Sciatic nerve (tissue), 2 donors: ENCODE data around the gene PRDM13. TPM values are rescaled to one million over a fixed set of nuclear protein-coding genes. Genes with fewer than 3 reads are reported as not detected.
A peak's percentile ranks its signal among the peaks of the same experiment; 100 is the strongest.

Experiments used
- ATAC-seq: fragments of 200-7000 bp; cut with Tn5 transposase; one replicate; pipeline ENCODE4 v1.9.1; 2020; ENCODE audit warnings: mild to moderate bottlenecking, moderate library complexity
- DNase-seq: peaks from one replicate; pipeline ENCODE4 v3.0.0-alpha.2; 2020; ENCODE audit warnings: low spot score
- intact Hi-C: fragments of 100-400 bp; cut with DNase I; formaldehyde crosslinking; loops from one replicate; pipeline ENCODE4 v1.14.2; 2022
- total RNA-seq: library from RNA; stranded (reverse); fragmentation: NEBNext Ultra II Directional; extraction: Animal tissue kit (Norgen Biotek cat#: 25700); gene quantifications from one replicate; pipeline ENCODE4 v1.2.1, GENCODE V29; 2021
- donor health status: DM: no; HTN: no; CAD: no.
- donor health status: DM: no; HTN: no; CAD: no.

PRDM13 gene
- total RNA-seq, 1 donor from 2014 or later, result not detected

DNA sequence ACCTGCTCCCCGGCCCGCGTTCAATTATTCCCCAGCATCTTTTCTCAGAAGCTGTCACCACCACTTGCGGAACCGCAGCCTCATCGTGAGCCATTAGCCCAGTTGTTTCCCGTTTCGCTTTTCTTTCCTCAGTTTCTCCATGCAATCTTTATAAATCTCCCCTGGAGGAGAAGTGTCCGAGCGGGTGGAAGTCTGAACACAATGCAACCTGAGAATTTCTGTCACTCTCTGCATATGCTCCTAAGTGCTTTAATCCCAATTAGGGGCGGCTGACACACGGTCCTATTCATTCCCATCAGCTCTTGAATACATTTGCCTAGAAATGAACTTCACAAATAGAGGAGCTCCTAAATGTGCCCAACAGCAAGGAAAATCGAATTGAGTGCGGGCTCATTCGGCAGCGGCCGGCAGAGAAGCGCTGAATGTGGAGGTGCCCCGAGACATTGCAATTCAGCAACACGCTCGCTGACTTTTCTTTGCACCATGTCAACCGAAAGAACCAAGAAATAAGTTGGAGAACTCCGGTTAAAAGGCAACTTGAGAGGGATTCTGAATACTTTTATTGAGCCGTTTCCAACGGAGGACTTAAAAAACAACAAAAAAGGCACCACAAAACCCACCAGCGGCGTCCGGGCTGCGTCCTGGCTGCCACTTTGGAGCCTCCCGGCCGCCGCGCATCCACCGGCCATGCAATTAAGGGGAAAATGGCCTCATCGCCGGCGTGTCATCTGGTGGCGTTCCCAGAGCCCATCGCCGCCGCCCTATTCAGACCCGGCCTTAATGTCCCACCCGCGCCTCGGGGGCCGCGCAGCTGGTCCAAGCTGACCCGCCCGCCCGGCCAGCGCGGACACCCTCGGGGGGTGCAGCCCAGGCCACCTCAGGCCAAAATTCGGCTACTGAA lies 3.9 kb upstream of the PRDM13 start:
- peak; percentile 22 for ATAC-seq
- intact Hi-C loops, result loop anchor here (10.0 kb wide), 1 partner anchor 862 kb away; the partner anchor contains the start of gene SIM1
- DNase-seq, result no peak

- DNase-seq (no peak), ATAC-seq (peak; percentile 33)
- intact Hi-C loops, result loop anchor here (10.0 kb wide), 1 partner anchor 861 kb away; the partner anchor contains the start of gene SIM1
These were observed 3.0 kb upstream of the PRDM13 start for GRCh38 chr6:99603421-99604165.

DNA sequence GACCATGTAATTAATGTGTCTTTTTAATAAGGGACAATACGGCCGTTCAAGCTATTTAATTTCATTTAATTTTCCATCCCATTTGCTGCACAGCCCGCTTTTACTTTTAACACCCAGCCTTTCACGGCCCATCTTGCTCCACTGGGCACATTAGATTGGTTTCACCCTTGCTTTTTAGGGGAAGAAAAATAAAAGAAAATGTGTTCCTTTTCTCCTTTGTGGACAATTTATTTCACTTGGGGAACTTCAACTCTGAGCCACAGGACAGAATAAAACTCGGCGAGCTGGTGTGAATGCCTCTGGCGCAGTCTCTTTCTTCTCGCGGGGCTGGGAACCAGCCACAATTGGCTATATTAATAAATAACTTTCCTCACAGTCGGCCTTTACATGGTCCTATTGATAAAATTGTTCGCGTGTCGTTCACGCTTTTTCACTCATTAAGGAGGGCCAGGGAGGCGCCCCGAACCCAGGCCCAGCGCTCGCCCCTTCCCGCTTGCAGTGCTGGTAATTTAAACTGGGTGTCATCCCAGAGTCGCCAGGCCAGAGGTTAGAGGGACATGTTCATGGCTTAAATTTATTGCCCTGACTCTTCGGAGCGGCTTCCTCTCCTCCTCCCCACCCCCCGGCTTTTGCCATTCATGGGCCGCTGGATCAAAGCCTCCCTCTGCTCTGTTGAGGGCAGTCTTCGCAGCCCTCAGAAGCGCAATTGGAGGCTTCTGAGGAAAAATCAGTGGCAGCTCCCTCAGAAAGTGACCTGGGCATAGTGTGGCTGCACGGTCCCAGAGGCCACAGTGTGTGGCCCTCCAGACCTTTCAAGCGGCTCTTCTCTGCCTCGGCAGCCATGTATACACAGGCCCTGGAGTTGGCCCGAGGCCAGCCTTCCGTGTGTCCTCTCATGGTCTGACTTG lies 2.2 kb upstream of the PRDM13 start:
- ATAC-seq (peak; percentile 7), DNase-seq (no peak)
- intact Hi-C loops, result loop anchor here (10.0 kb wide), 1 partner anchor 860 kb away; the partner anchor contains the start of gene SIM1

DNA sequence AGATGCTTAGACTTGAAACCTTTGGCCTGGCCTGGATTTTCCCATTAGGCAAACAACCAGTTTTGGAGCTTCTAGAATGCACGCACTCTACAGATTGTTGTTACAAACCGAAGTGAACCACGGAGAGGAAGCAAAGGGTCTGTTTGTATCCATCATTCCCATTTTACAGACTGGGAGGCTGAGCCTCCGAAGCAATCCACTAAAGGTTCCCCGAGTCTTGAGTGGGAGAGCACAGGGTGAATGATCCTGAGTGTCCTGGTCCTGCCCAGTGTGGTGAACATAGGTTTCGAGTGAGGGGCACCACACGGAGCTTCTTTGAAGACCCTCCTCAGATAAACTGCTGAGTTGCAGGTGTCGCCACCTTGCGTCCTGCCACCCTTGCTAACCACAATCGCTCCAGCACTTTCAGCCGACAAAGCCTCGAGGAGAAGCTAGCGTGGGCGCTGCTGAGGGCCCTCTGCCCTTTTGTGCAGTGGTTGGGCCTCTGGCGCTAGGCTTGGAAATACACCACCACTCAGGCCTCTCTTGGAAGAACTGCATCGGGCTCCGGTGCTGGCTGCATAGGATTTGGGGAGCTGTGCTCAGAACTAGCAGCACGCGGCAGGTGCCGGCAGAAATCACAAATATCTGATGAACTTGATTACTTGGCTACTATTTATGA lies 1.4 kb upstream of the PRDM13 start:
- no peak for ATAC-seq
- intact Hi-C loops, result loop anchor here (10.0 kb wide), 1 partner anchor 860 kb away; the partner anchor contains the start of gene SIM1

GRCh38 chr6:99605911-99606655 lies 550 bp upstream of the PRDM13 start:
- DNase-seq, result no peak
- intact Hi-C loops, result loop anchor here (10.0 kb wide), 1 partner anchor 859 kb away; the partner anchor contains the start of gene SIM1
- ATAC-seq, result no peak

More for the DNA sequence above, 1.4 kb upstream of the PRDM13 start:
- no peak for DNase-seq

- DNase-seq (no peak), ATAC-seq (no peak)
- intact Hi-C loops, result loop anchor here (10.0 kb wide), 1 partner anchor 857 kb away; the partner anchor contains the start of gene SIM1
These were observed 893 bp downstream of the PRDM13 start for GRCh38 chr6:99607416-99608036.

- ATAC-seq (no peak), DNase-seq (no peak)
- intact Hi-C loops, result loop anchor here (10.0 kb wide), 1 partner anchor 857 kb away; the partner anchor contains the start of gene SIM1
These were observed 1.6 kb downstream of the PRDM13 start for GRCh38 chr6:99608059-99608885.

- ATAC-seq, result no peak
- intact Hi-C loops, result loop anchor here (10.0 kb wide), 1 partner anchor 856 kb away; the partner anchor contains the start of gene SIM1
- DNase-seq, result no peak
These were observed 2.4 kb downstream of the PRDM13 start for GRCh38 chr6:99608886-99609482.

GRCh38 chr6:99609905-99610489 lies 3.4 kb downstream of the PRDM13 start:
- intact Hi-C loops, result loop anchor here (10.0 kb wide), 1 partner anchor 855 kb away; the partner anchor contains the start of gene SIM1
- no peak for ATAC-seq
- no peak for DNase-seq

DNA sequence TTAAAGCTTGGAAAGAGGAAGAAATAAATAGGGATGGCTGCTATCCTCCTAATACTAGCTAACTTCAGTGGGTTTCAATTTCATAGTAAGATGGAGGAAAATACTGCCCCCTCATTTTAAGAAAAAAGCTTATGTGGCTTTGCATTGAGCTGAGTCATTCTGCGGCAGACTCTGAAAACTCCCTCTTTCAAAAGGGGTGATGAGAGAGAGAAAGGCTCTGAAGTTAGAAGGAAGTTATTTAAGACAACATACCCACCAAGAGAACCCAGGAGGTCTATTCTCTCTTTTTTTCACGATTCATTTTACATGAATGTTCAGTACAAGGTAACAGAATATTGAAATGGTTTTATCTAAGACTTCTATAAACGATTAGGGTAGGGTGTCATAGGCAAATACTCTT lies 4.5 kb downstream of the PRDM13 start:
- no peak for DNase-seq
- ATAC-seq, result no peak
- intact Hi-C loops, result no loop called here

GRCh38 chr6:99612551-99613408 lies 6.1 kb downstream of the PRDM13 start:
- DNase-seq (no peak), ATAC-seq (peak; percentile 13)
- intact Hi-C loops, result no loop called here

- intact Hi-C loops, result no loop called here
- DNase-seq, result no peak
- ATAC-seq, result peak; percentile 65
These were observed 6.7 kb downstream of the PRDM13 start for GRCh38 chr6:99613409-99613704.

DNA sequence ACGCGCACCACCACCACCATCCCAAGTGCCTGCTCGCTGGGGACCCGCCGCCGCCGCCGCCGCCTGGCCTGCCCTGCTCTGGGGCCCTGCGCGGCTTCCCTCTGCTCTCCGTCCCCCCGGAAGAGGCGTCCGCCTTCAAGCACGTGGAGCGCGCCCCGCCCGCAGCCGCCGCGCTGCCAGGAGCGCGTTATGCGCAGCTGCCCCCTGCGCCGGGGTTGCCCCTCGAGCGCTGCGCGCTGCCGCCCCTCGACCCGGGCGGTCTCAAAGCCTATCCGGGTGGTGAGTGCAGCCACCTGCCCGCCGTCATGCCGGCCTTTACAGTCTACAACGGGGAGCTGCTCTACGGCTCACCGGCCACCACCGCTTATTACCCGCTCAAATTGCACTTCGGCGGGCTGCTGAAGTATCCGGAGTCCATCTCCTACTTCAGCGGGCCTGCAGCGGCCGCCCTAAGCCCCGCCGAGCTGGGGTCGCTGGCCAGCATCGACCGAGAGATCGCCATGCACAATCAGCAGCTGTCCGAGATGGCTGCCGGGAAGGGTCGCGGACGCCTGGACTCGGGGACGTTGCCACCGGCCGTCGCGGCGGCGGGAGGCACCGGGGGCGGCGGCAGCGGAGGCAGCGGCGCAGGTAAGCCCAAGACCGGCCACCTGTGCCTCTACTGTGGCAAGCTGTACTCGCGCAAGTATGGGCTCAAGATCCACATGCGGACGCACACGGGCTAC lies 7.2 kb downstream of the PRDM13 start:
- peak; percentile 13 for ATAC-seq
- no peak for DNase-seq
- intact Hi-C loops, result no loop called here
